RWPE2 (cell line): ENCODE data around the gene LGALS9.
"Not testable (repeated sequence)": the region's sequence is repeated elsewhere in the genome, so short reads cannot be mapped to it uniquely, and the experiment has no call there.

Source experiments
- ATAC-seq: fragments of 200-7000 bp; cut with Tn5 transposase; 3 replicates; pipeline ENCODE4 v1.9.1; 2021; ENCODE audit warnings: low read depth
- DNase-seq: peaks from one replicate; pipeline ENCODE4 v3.0.0-alpha.2; 2020; ENCODE audit warnings: low spot score
- H3K27ac ChIP-seq: fragments of 450-650 bp; 2 replicates; pipeline ENCODE4 v1.5.1; 2017; ENCODE audit warnings: mild to moderate bottlenecking; ENCODE audit not compliant: poor library complexity, severe bottlenecking
- H3K27me3 ChIP-seq: fragments of 250-450 bp; sonication (Bioruptor Pico); 2 replicates; pipeline ENCODE4 v1.5.1; 2021; ENCODE audit warnings: mild to moderate bottlenecking, moderate library complexity; ENCODE audit not compliant: insufficient read depth, poor library complexity, severe bottlenecking
- H3K36me3 ChIP-seq: fragments of 250-450 bp; sonication (Bioruptor Pico); 2 replicates; pipeline ENCODE4 v1.5.1; 2020; ENCODE audit warnings: low read depth, mild to moderate bottlenecking, moderate library complexity
- H3K4me1 ChIP-seq: fragments of 250-450 bp; sonication (Bioruptor Pico); 2 replicates; pipeline ENCODE4 v1.5.1; 2021; ENCODE audit warnings: mild to moderate bottlenecking, moderate library complexity; ENCODE audit not compliant: insufficient read depth, poor library complexity, severe bottlenecking
- H3K4me3 ChIP-seq: fragments of 250-450 bp; sonication (Bioruptor Pico); 2 replicates; pipeline ENCODE4 v1.5.1; 2021; ENCODE audit warnings: mild to moderate bottlenecking, moderate library complexity; ENCODE audit not compliant: severe bottlenecking
- H3K9me3 ChIP-seq: fragments of 250-450 bp; sonication (Bioruptor Pico); 2 replicates; pipeline ENCODE4 v1.5.1; 2021; ENCODE audit warnings: mild to moderate bottlenecking, moderate library complexity; ENCODE audit not compliant: severe bottlenecking
- TF ChIP-seq, protein P1 (sequence below): fragments of 450-650 bp; IDR thresholded peaks from one replicate; pipeline ENCODE4 v1.5.1; 2017; ENCODE audit warnings: mild to moderate bottlenecking, moderate library complexity; ENCODE audit not compliant: poor library complexity, severe bottlenecking

Gene LGALS9

DNA sequence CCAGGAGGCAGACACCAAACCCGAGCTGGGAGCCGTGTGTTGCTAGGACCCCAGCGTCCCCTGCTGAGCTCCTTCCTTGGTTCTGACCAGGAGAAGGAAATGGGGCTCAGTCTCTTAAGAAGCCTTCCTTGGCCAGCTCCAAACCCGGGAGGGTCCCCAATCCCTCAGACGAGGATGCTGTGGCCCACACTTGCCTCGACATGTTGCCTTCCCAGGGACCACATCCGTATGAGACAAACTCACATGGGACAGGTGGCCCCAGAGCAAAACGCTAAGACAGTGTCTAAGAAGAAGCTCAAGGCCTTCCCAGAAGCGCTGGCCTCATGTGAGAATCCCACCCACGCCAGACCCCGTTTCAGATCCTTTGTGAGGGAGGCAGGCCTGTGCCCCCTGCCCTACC lies 19.8 kb downstream of the LGALS9 start:
- no peak for ATAC-seq

DNA sequence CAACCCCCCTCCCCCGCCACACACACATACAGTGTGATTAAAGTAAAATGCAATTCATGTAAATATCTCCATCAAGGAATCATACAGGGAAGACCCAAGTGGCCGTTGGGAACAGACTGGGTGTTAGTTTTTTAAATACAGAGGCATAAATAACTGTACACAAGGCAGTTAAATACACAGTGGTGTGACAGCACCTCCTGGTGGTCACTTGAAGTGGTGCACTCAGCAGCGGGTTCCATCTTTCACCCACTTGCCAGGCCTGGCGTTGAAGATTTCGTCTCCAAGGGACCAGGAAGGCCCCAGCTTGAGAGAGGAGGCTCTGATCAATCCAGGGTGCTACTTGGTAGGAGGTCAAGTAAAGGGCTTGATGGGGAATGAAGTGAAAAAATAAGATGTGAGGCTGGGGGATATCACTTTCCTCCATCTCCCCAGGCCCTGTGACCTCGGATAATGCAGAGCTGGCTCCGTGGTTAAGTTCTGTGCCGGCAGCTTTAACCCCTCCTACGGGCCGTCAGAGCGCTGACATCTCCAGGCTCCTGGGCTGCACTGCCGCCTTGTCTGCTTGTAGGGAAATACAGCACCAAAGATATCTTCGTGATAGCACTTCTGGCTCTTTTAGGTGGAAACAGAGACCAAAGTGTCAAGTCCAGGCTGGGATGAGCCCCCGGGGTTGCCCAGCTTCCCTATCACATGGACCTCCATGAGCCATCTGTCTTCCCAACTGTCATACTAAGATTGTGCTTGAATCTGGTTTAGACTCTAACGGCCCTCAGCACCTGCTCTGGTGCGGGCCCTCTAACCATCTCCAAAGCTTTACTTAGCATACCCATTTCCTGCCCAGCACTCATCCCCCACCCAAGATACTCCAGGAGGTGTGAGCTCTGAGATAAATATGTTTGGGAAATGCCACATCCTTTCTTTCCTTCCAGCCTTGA lies 20.7 kb downstream of the LGALS9 start:
- no peaks in the 10 kb centered on the region for H3K27me3 ChIP-seq
- H3K27ac ChIP-seq, result no peak overlapping the region
- H3K4me3 ChIP-seq, result no peak overlapping the region
- TF ChIP-seq, protein P1, sequence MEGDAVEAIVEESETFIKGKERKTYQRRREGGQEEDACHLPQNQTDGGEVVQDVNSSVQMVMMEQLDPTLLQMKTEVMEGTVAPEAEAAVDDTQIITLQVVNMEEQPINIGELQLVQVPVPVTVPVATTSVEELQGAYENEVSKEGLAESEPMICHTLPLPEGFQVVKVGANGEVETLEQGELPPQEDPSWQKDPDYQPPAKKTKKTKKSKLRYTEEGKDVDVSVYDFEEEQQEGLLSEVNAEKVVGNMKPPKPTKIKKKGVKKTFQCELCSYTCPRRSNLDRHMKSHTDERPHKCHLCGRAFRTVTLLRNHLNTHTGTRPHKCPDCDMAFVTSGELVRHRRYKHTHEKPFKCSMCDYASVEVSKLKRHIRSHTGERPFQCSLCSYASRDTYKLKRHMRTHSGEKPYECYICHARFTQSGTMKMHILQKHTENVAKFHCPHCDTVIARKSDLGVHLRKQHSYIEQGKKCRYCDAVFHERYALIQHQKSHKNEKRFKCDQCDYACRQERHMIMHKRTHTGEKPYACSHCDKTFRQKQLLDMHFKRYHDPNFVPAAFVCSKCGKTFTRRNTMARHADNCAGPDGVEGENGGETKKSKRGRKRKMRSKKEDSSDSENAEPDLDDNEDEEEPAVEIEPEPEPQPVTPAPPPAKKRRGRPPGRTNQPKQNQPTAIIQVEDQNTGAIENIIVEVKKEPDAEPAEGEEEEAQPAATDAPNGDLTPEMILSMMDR, result peak; percentile 65
- ATAC-seq (no peak), DNase-seq (no peak)
- H3K9me3 ChIP-seq, result no peaks in the 10 kb centered on the region
- no peaks in the 10 kb centered on the region for H3K4me1 ChIP-seq
- H3K36me3 ChIP-seq, result no peaks in the 10 kb centered on the region

More for the DNA sequence above, 19.8 kb downstream of the LGALS9 start:
- no peak overlapping the region for H3K4me3 ChIP-seq
- no peaks in the 10 kb centered on the region for H3K27me3 ChIP-seq
- TF ChIP-seq, protein P1, result no peak
- H3K4me1 ChIP-seq, result no peaks in the 10 kb centered on the region
- DNase-seq, result no peak
- H3K9me3 ChIP-seq, result no peaks in the 10 kb centered on the region
- H3K27ac ChIP-seq, result no peak overlapping the region
- no peaks in the 10 kb centered on the region for H3K36me3 ChIP-seq

DNA sequence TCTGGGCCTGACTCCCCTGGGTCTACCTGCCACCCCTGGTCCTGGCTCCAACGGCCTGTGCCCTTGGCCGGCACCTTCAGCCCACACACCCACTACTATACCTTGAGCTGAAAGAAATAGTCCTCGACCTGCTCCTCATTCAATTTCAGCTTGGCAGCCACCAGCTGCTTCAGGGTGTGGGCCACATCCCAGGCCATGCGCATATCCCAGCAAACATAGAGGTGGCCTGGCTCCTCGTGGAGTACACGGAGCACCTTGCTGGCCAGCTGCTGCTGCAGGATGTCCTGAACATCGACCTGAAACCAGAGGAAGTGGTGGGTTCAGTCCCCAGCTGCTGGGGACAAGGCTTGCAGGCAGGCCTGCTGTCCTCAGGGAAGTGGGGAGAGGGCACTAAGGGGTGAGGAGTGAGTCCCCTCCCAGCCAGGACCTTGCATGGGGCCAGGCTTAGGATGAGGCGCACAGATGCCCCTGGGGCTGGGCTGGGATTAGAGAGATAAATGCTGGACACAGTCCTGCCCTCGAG lies 22.5 kb downstream of the LGALS9 start:
- ATAC-seq, H3K27ac ChIP-seq, H3K4me1 ChIP-seq, DNase-seq, H3K4me3 ChIP-seq, H3K9me3 ChIP-seq, H3K27me3 ChIP-seq, H3K36me3 ChIP-seq: not testable (repeated sequence)

DNA sequence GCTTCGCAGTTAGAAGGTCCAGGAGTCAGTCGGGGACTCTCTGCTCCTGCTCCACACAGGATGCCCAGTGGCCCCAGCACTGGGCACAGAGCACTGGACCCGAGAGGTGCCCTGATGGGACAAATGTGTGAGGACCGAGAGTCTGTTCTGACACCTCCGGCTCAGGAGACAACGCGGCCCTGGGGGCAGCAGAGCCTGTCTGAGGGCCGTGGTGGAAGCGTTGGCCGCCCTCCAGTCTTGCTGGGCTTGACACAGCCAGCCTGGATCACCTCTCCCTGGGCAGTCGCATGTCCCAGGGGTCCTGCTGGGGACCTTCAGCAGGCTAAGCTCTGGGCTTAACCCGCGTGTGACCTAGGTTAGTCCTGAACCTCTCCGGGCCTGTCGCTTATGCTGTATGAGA lies 23.1 kb downstream of the LGALS9 start:
- no peaks in the 10 kb centered on the region for H3K27me3 ChIP-seq
- ATAC-seq (no peak), DNase-seq (no peak)
- H3K36me3 ChIP-seq, result no peaks in the 10 kb centered on the region
- H3K9me3 ChIP-seq, result no peaks in the 10 kb centered on the region
- no peak overlapping the region for H3K27ac ChIP-seq
- no peaks in the 10 kb centered on the region for H3K4me1 ChIP-seq
- TF ChIP-seq, protein P1, result no peak
- H3K4me3 ChIP-seq, result no peak overlapping the region

DNA sequence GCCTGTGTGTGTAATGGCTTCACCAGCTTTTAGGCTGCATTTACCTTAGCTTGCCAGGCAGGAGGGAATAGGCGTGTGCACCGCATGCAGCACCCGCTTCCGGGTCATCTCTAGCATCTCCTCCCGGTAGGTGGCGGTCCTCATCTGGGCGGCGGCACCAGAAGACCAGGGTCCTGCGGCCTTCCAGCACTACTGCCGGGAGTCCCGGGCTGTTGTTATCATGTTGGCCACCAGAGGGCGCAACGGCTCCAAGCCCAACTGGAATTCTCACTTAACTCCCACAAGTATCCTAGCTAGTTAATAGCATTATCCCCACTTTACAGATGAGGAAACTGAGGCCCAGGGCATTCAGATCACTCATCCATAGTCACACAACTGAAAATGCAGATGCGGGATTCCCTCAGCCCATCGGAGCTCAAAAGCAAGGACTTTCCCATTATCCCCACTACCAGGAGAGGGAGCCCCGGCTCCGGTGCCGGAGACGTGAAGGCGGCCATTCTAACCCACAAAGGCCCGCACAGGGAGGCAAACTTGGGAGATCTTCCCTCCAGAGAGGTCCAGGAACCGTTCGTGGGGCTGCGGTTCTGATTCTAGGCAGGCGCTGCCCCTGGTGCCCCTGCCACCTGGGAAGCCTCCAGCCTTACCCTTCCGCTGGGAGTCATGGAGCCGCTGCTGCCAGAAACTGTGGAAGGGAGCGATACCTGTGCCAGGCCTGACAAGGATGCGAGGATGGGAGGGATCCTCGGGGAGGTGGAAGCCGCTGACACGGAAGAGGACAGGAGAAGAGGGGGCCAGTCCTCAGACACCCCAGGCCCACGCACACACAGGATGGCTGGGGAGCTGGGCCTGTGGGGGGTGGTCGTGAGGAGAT lies 23.9 kb downstream of the LGALS9 start:
- TF ChIP-seq, protein P1, result peak; percentile 87
- DNase-seq (no peak), ATAC-seq (peak; percentile 76)
- Histone ChIP-seq H3K36me3 (no peaks in the 10 kb centered on the region), H3K9me3 (no peaks in the 10 kb centered on the region), H3K27ac (no peak overlapping the region), H3K4me1 (no peaks in the 10 kb centered on the region), H3K4me3 (no peak overlapping the region), H3K27me3 (no peaks in the 10 kb centered on the region)

DNA sequence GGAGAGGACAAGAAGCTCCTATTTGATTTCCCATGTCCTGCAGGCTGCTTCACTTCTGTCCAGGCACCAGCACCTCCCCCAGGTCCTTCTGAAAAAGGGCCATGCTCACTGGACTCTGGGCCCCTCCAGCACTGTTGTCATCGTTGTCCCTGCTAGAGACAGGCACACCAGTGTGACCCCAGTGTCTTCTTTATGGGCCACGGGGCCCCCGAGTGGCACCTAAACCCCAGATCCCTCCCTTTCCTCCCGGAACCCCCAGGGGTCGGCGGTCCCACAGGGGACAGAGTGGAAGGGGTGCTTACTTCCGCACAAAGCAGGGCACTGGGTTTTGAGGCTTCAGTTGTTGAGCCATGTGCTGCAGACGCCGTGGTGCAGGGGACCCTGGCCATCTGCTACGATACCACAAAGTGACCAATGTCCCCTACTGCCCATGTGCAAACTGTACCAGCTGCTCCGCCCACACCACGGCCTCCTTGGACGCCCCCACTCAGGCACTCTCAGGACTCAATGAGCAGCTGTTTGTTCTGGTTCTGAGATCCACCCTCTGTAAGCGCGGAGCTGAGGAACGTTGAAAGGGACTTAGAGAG lies 24.6 kb downstream of the LGALS9 start:
- not testable (repeated sequence) for H3K36me3 ChIP-seq, DNase-seq, H3K27ac ChIP-seq, H3K9me3 ChIP-seq, ATAC-seq, H3K27me3 ChIP-seq, H3K4me1 ChIP-seq, H3K4me3 ChIP-seq

DNA sequence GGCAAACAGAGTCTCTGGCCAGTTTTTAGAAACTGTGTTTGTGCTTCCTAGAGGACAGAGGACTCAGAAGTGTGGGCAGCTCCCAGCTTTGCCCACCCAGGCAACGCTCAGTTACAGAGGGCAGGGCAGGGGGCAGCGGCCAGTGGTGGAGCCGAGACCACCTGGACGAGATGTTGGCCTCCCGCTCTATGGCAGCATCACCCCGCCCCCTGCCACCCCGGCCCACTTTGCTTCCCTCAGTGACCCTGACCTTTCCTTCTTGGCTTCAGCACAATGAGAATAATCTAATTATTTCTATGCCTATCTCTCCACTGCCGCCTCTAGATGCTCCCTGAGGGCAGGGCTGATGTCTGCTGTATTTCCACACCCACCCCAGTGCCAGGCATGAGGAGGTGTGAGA lies 25.6 kb downstream of the LGALS9 start:
- not testable (repeated sequence) for DNase-seq, H3K27ac ChIP-seq, H3K4me1 ChIP-seq, H3K36me3 ChIP-seq, ATAC-seq, H3K9me3 ChIP-seq, H3K27me3 ChIP-seq, H3K4me3 ChIP-seq
